Glutamatergic neuron (in vitro differentiated cells): ENCODE results near the gene MAPK8. TPM values are rescaled to one million over a fixed set of nuclear protein-coding genes. Genes with fewer than 3 reads are reported as not detected.

Source experiments
- DNase-seq: peaks from one replicate; pipeline ENCODE4 v3.0.0; 2022
- H3K27ac Mint-ChIP-seq: one replicate; pipeline ENCODE4 v1.8.0; 2020; ENCODE audit warnings: mild to moderate bottlenecking, mixed read lengths, inconsistent platforms; ENCODE audit not compliant: unreplicated experiment
- H3K27me3 Mint-ChIP-seq: one replicate; pipeline ENCODE4 v1.8.0; 2020; ENCODE audit warnings: mild to moderate bottlenecking, moderate library complexity, mixed read lengths, inconsistent platforms; ENCODE audit not compliant: unreplicated experiment
- H3K36me3 Mint-ChIP-seq: one replicate; pipeline ENCODE4 v1.8.0; 2020; ENCODE audit warnings: mild to moderate bottlenecking, mixed read lengths, inconsistent platforms; ENCODE audit not compliant: unreplicated experiment
- H3K4me1 Mint-ChIP-seq: one replicate; pipeline ENCODE4 v1.8.0; 2020; ENCODE audit warnings: mild to moderate bottlenecking, low read depth, mixed read lengths, inconsistent platforms; ENCODE audit not compliant: unreplicated experiment
- H3K4me3 Mint-ChIP-seq: one replicate; pipeline ENCODE4 v1.8.0; 2020; ENCODE audit warnings: mild to moderate bottlenecking, mixed read lengths, inconsistent platforms; ENCODE audit not compliant: unreplicated experiment
- H3K9me3 Mint-ChIP-seq: one replicate; pipeline ENCODE4 v1.8.0; 2020; ENCODE audit warnings: mild to moderate bottlenecking, moderate library complexity, mixed read lengths, inconsistent platforms; ENCODE audit not compliant: unreplicated experiment
- total RNA-seq: library from RNA; stranded (reverse); fragmentation: NEBNext Ultra II Directional; extraction: Animal tissue kit (Norgen Biotek cat#: 25700); gene quantifications from one replicate; pipeline ENCODE4 v1.2.1, GENCODE V29; 2021; ENCODE audit not compliant: unreplicated experiment
- TF ChIP-seq, protein P1 (sequence below): fragments of 200-600 bp; sonication (generic); IDR thresholded peaks from one replicate; pipeline ENCODE4 v1.5.0; 2021; ENCODE audit not compliant: partially characterized antibody, unreplicated experiment

MAPK8 gene
- total RNA-seq, 1 donor from 2014 or later: 317 TPM

DNA sequence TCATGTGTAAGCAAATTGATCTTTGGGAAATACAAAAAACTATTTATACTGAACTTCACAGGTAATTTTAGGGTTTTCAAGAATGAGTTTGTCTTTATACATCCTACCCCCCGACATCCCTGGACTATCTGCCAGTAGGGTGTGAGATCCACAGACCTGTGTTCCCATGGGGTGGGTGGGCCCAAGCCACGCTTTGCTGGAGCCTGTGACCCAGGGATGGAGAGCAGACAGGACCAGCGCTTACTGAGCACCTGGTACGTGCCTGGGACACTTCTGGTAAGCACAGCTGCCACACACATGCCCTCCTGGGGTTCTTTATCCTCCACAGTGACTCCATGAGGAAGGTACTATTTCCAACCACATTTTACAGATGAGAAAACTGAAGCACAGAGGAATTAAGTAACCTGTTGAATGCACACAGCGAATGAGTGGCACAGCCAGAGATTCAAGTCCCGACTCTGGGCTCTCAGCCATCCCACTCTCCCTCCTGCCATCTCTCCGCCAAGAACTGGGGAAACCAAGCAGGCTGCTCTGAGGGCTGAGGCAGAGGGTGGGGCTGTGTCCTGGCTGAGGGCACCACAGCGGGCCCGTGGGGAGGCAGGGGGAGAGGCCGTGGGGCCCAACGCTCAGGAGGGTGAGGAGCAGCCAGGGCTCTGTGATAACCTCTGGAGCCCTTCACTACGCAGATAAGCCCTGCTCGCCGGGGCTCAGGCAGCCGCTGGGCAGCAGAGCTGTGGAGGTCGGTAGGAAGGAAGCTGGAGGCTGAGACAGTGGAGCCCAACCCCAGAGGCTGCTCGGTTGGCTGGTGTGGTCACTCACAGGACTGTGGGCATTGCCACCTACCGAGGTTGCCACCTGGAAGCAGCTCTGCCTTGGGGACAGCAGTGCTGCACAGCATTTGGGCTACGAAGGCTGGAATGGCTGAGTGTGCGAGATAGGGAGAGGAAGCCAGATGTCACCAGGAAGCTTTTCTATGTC, 174.2 kb downstream of the MAPK8 start:
- TF ChIP-seq, protein P1, sequence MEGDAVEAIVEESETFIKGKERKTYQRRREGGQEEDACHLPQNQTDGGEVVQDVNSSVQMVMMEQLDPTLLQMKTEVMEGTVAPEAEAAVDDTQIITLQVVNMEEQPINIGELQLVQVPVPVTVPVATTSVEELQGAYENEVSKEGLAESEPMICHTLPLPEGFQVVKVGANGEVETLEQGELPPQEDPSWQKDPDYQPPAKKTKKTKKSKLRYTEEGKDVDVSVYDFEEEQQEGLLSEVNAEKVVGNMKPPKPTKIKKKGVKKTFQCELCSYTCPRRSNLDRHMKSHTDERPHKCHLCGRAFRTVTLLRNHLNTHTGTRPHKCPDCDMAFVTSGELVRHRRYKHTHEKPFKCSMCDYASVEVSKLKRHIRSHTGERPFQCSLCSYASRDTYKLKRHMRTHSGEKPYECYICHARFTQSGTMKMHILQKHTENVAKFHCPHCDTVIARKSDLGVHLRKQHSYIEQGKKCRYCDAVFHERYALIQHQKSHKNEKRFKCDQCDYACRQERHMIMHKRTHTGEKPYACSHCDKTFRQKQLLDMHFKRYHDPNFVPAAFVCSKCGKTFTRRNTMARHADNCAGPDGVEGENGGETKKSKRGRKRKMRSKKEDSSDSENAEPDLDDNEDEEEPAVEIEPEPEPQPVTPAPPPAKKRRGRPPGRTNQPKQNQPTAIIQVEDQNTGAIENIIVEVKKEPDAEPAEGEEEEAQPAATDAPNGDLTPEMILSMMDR: no peak
- Mint-ChIP-seq H3K4me3 (no peak overlapping the region), H3K4me1 (peaks cover 25% of the 10 kb centered on the region), H3K9me3 (peaks cover 2% of the 10 kb centered on the region), H3K27ac (no peak overlapping the region), H3K27me3 (no peaks in the 10 kb centered on the region), H3K36me3 (no peaks in the 10 kb centered on the region)
- DNase-seq: no peak

DNA sequence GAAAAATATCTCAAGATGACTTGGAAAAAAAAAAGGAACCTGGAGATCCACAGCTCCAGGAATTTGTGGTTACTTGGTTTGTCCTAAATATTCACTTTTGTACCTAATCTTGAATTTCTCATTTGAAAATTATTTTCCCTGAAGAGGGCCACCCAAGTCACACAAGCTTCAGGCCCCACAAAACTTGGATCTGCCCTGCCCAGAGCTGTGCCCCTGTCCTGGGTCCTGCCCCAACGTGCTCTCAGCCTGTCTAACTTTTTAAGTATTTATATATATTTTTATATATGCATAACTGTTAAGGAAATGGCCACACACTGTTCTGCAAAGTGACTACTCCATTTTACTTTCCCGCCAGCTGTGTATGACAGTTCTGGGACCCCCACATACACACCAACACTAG, 174.9 kb downstream of the MAPK8 start:
- Mint-ChIP-seq H3K27ac (no peak overlapping the region), H3K27me3 (no peaks in the 10 kb centered on the region), H3K36me3 (no peaks in the 10 kb centered on the region), H3K4me1 (peaks cover 18% of the 10 kb centered on the region), H3K9me3 (peaks cover 2% of the 10 kb centered on the region), H3K4me3 (no peak overlapping the region)
- TF ChIP-seq, protein P1: no peak
- DNase-seq: no peak

DNA sequence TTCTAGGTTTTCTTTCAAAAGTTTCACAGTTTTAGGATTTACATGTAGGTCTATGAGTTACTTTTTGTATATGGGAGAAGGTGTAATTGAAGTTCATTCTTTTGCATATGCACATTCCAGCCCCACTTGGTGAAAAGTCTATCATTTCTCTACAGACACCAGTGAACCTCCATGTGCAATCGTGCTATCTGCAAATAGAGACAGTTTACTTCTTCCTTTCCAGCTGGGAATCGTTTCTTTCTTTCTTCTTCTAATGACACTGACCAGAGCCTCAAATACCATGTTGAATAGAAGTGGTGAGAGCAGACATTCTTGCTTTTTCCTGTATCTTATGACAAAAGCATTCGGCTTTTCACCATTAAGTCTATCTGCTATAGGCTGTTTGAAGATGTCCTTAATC, 175.7 kb downstream of the MAPK8 start:
- TF ChIP-seq, protein P1: no peak
- Mint-ChIP-seq H3K27ac (no peak overlapping the region), H3K36me3 (no peaks in the 10 kb centered on the region), H3K4me1 (peaks cover 16% of the 10 kb centered on the region), H3K9me3 (peaks cover 2% of the 10 kb centered on the region), H3K27me3 (no peaks in the 10 kb centered on the region), H3K4me3 (no peak overlapping the region)
- no peak for DNase-seq

DNA sequence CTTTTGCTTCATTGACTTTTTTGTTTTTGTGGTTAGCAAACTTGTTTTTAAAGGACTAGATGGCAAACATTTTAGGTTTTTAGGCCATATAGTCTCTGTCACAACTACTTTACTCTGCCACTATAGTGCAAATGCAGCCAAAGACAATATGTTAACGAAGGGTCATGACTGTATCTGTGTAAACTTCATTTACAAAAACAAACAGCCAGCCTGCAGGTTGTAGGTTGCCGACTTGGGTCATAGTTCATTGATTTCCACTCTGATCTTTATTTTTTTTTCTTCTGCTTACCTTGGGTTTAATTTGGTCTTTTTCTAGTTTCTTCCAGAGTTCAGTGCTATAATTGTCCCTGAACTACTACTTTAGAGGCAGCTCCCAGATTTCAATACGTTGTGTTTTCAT, 178.4 kb downstream of the MAPK8 start:
- peaks cover 14% of the 10 kb centered on the region for H3K4me1 Mint-ChIP-seq
- no peak overlapping the region for H3K27ac Mint-ChIP-seq
- no peaks in the 10 kb centered on the region for H3K9me3 Mint-ChIP-seq
- no peak overlapping the region for H3K4me3 Mint-ChIP-seq
- no peaks in the 10 kb centered on the region for H3K36me3 Mint-ChIP-seq
- DNase-seq: no peak
- H3K27me3 Mint-ChIP-seq: no peaks in the 10 kb centered on the region
- TF ChIP-seq, protein P1: no peak

DNA sequence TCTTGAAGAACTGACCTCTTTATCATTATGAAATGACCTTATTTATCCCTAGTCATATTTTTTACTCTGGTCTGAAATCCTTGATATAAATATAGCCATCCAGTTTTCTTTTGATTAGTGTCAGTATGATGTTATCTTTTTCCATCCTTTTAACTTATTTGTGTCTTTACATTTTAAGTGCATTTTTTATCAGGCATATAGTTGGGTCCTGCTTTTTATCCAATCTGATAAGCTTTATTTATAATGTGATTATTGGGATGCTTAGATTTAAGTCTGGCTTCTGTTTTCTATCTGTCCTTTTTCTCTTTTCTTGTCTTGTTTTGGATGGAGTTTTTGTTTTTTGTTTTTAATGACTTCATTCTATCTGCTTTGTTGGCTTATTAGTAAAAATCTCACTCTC, 179.2 kb downstream of the MAPK8 start:
- H3K4me1 Mint-ChIP-seq: peaks cover 7% of the 10 kb centered on the region
- H3K27me3 Mint-ChIP-seq: no peaks in the 10 kb centered on the region
- DNase-seq: no peak
- no peak overlapping the region for H3K4me3 Mint-ChIP-seq
- TF ChIP-seq, protein P1: no peak
- H3K9me3 Mint-ChIP-seq: no peaks in the 10 kb centered on the region
- H3K36me3 Mint-ChIP-seq: no peaks in the 10 kb centered on the region
- H3K27ac Mint-ChIP-seq: no peak overlapping the region
